Measurements from ENCODE around the gene RSL24D1. TPM values are rescaled to one million over a fixed set of nuclear protein-coding genes. Genes with fewer than 3 reads are reported as not detected.

RSL24D1 gene
- total RNA-seq, 1 donor from 2014 or later = 68.3 TPM

GRCh38 chr15:55224892-55225291 is 28.2 kb upstream of the RSL24D1 start:
- DNase-seq (ENCODE audit: extremely low spot score, unreplicated experiment) = no peak
- Mint-ChIP-seq H3K4me1 (ENCODE audit: unreplicated experiment) (no peaks in the 10 kb centered on the region), H3K27ac (no peak overlapping the region), H3K9me3 (no peaks in the 10 kb centered on the region), H3K36me3 (no peaks in the 10 kb centered on the region), H3K4me3 (no peak overlapping the region), H3K27me3 (no peaks in the 10 kb centered on the region)
- TF ChIP-seq, protein P1, sequence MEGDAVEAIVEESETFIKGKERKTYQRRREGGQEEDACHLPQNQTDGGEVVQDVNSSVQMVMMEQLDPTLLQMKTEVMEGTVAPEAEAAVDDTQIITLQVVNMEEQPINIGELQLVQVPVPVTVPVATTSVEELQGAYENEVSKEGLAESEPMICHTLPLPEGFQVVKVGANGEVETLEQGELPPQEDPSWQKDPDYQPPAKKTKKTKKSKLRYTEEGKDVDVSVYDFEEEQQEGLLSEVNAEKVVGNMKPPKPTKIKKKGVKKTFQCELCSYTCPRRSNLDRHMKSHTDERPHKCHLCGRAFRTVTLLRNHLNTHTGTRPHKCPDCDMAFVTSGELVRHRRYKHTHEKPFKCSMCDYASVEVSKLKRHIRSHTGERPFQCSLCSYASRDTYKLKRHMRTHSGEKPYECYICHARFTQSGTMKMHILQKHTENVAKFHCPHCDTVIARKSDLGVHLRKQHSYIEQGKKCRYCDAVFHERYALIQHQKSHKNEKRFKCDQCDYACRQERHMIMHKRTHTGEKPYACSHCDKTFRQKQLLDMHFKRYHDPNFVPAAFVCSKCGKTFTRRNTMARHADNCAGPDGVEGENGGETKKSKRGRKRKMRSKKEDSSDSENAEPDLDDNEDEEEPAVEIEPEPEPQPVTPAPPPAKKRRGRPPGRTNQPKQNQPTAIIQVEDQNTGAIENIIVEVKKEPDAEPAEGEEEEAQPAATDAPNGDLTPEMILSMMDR (conservative IDR thresholded peaks at IDR 0.05) = no peak

DNA sequence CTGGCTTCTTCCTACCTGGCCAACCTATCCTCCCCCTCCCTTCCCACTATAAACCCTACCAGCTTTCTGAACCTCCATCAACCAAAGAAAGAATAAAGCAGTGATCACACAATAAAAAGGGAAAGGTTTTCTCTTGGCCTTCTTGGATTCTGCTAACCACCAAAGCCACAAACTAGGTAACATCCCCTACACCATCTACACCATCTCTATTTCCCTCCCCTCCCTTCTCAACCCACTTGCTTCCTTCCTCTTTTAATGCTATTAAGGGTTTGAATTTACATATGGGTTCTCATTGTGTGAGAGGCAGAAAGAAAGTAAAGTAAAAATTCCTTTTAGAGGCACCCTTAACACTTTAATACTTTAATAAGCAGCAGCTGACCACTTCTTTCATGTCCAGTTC is 25.8 kb upstream of the RSL24D1 start:
- Mint-ChIP-seq H3K4me3 (no peak overlapping the region), H3K36me3 (no peaks in the 10 kb centered on the region), H3K27ac (no peak overlapping the region), H3K27me3 (no peaks in the 10 kb centered on the region), H3K9me3 (no peaks in the 10 kb centered on the region), H3K4me1 (ENCODE audit: unreplicated experiment) (no peaks in the 10 kb centered on the region)
- DNase-seq (ENCODE audit: extremely low spot score, unreplicated experiment) = no peak
- TF ChIP-seq, protein P1 (conservative IDR thresholded peaks at IDR 0.05) = no peak

DNA sequence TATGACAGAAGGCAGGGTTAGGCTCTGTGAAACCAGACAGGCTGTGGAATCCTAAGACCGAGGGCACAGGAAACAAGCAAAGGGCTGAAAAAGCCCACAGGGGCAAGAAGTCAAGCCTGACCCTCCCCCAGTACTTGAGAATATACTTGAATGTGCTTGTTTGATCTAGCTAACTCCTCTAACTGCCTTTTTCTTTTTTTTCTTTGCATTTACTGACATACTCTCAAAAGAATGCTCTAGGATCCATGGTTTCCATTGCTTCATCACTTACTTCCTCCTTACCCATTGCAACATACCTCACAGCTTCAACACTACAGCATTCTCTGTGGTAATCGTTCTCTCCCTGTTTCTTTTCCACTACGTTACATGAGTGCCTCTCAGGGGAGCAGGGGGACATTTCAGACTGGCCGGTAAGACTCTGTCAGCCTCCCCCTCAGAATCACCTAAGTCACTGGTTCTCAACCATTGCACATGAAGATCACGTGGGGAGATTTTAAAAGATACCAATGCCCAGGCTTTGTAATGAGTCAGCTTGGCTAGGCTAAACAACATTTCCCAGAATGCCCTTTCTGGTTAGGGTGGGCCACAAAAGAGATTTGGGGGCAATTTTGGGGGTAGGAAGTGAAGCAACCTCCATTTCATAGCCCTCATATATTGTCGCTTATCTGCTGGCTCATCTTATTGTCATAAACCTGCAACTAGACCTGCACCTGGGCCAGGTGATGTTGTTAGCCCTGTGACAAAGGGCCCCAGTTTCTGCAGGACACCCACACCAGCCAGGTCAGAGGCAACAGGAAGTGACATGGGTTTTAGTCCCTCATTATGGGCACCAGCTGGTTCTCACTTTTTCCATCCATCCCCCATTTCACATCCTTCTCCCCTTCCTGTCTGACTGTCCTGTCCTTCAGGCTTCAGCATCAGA is 24.6 kb upstream of the RSL24D1 start:
- TF ChIP-seq, protein P1 (conservative IDR thresholded peaks at IDR 0.05) = no peak
- Mint-ChIP-seq H3K27me3 (no peaks in the 10 kb centered on the region), H3K27ac (peak overlapping the region; percentile 14), H3K9me3 (no peaks in the 10 kb centered on the region), H3K4me3 (no peak overlapping the region), H3K36me3 (no peaks in the 10 kb centered on the region), H3K4me1 (ENCODE audit: unreplicated experiment) (no peaks in the 10 kb centered on the region)
- no peak for DNase-seq (ENCODE audit: extremely low spot score, unreplicated experiment)

- TF ChIP-seq, protein P1 (conservative IDR thresholded peaks at IDR 0.05) = no peak
- no peaks in the 10 kb centered on the region for H3K27me3 Mint-ChIP-seq
- no peaks in the 10 kb centered on the region for H3K4me1 Mint-ChIP-seq (ENCODE audit: unreplicated experiment)
- no peak for DNase-seq (ENCODE audit: extremely low spot score, unreplicated experiment)
- no peaks in the 10 kb centered on the region for H3K9me3 Mint-ChIP-seq
- peak overlapping the region; percentile 14 for H3K27ac Mint-ChIP-seq
- no peaks in the 10 kb centered on the region for H3K36me3 Mint-ChIP-seq
- no peak overlapping the region for H3K4me3 Mint-ChIP-seq
Measured at GRCh38 chr15:55220606-55221005, 23.9 kb upstream of the RSL24D1 start.

- TF ChIP-seq, protein P1 (conservative IDR thresholded peaks at IDR 0.05) = no peak
- Mint-ChIP-seq H3K4me3 (no peak overlapping the region), H3K9me3 (no peaks in the 10 kb centered on the region), H3K27me3 (no peaks in the 10 kb centered on the region), H3K36me3 (no peaks in the 10 kb centered on the region), H3K27ac (no peak overlapping the region), H3K4me1 (ENCODE audit: unreplicated experiment) (no peaks in the 10 kb centered on the region)
- no peak for DNase-seq (ENCODE audit: extremely low spot score, unreplicated experiment)
Measured at GRCh38 chr15:55218056-55218455, 21.3 kb upstream of the RSL24D1 start.

Data from type B pancreatic cell (in vitro differentiated cells).